ENCODE data around the gene ISYNA1. TPM values are rescaled to one million over a fixed set of nuclear protein-coding genes. Genes with fewer than 3 reads are reported as not detected.

The ISYNA1 gene
- total and polyA plus RNA-seq, 2 of the 8 experiments (the other 6 are each of a cell fraction or from before 2014, with no cell fraction given): 207 to 264 TPM

DNA sequence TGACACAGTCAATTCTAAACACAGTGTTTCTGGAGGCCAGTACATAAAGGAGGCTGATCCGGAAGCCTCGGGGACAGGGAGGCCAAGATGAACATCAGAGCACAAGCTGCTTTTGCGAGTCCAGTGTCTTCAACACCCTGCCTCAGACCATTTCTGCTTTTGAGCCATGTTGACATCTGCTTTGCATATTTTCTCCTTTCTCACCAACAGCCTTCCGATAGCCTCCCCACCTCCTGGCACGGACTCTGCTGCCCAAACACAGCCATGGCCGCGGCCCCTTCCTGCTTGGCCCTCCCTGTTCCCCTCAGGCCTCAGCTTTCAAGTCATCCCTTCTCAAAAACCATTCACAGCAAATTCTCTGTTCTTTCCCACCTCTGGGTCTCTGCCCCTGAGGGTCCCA is 44.1 kb downstream of the ISYNA1 start:
- no peak overlapping the region for H2BK5ac ChIP-seq (ENCODE audit: low read depth, low read length)
- no peak overlapping the region for H3K23ac ChIP-seq (ENCODE audit: insufficient read length)
- DNase-seq (ENCODE audit: low read depth in 1 of 2, low spot score in 2 of 2) (no peak), FAIRE-seq (no peak)
- ChIA-PET POLR2A (ENCODE audit: partially characterized antibody) (interaction anchor here (2.0 kb wide), 1 partner anchor 21 kb away, joined by 4 read pairs; no protein-coding TSS in a partner anchor), CTCF (ENCODE audit: partially characterized antibody) (interaction anchor here (0.8 to 10.4 kb wide), 6 partner anchors 20 to 116 kb away, joined by 3 to 177 read pairs (median 3); partner anchors contain the start of gene SSBP4)
- H3K4ac ChIP-seq (replicated peaks; ENCODE audit: insufficient read length, low read depth, low read length): no peak overlapping the region
- H2BK120ac ChIP-seq (replicated peaks; ENCODE audit: low read depth, low read length): no peak overlapping the region
- H2AK5ac ChIP-seq (ENCODE audit: low read depth, low read length): no peak overlapping the region
- TF ChIP-seq, protein P1, sequence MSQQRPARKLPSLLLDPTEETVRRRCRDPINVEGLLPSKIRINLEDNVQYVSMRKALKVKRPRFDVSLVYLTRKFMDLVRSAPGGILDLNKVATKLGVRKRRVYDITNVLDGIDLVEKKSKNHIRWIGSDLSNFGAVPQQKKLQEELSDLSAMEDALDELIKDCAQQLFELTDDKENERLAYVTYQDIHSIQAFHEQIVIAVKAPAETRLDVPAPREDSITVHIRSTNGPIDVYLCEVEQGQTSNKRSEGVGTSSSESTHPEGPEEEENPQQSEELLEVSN (IDR thresholded peaks at IDR 0.05): no peak
- no peak for TF ChIP-seq CHD2 (IDR thresholded peaks at IDR 0.05; ENCODE audit: low read length)
- no peak overlapping the region for H3K4me2 ChIP-seq (ENCODE audit: insufficient read depth in 1 of 2, low read depth in 2 of 2, low read length in 2 of 2)
- H3K9me3 ChIP-seq (ENCODE audit: insufficient read depth in 2 of 2, low read depth in 1 of 2, low read length in 1 of 2): no peaks in the 10 kb centered on the region
- H3K27me3 ChIP-seq (replicated peaks in 1 of 4; ENCODE audit: control insufficient read depth in 3 of 4, extremely low read depth in 1 of 4, insufficient read depth in 3 of 4, low read length in 3 of 4): peaks cover 0 to 9% (median 7%) of the 10 kb centered on the region in 4 experiments; a peak in 6 of 7 replicates
- no peak overlapping the region for H4K8ac ChIP-seq (ENCODE audit: extremely low read depth, insufficient read depth, low read length)
- H3K79me1 ChIP-seq (ENCODE audit: low read depth, low read length): no peaks in the 10 kb centered on the region
- H3K4me3 ChIP-seq (ENCODE audit: extremely low read depth in 1 of 4, insufficient read depth in 2 of 4, low read depth in 3 of 4, low read length in 4 of 4): no peak overlapping the region
- no peak overlapping the region for H4K5ac ChIP-seq (ENCODE audit: insufficient read length, low read depth, low read length)
- peaks cover 0 to 12% (median 4%) of the 10 kb centered on the region in 4 experiments; a peak in 5 of 7 replicates for H3K4me1 ChIP-seq (replicated peaks in 1 of 4; ENCODE audit: control insufficient read depth in 3 of 4, insufficient read depth in 4 of 4, low read length in 3 of 4)
- no peaks in the 10 kb centered on the region for H3K79me2 ChIP-seq (ENCODE audit: control insufficient read depth in 1 of 2, insufficient read depth in 2 of 2, low read length in 2 of 2)
- H2BK20ac ChIP-seq (ENCODE audit: low read length): 0 out of 2 replicates have a peak overlapping the region, but pooled peaks have one; percentile 4
- H3K23me2 ChIP-seq (ENCODE audit: low read depth, low read length): no peaks in the 10 kb centered on the region
- H3K18ac ChIP-seq (ENCODE audit: extremely low read depth, low read length): no peak overlapping the region
- H3K36me3 ChIP-seq (ENCODE audit: control insufficient read depth in 2 of 4, insufficient read depth in 4 of 4, low read length in 3 of 4): no peaks in the 10 kb centered on the region
- H2BK12ac ChIP-seq (ENCODE audit: low read depth, low read length): no peak overlapping the region
- H3K27ac ChIP-seq (ENCODE audit: low read depth, low read length): no peak overlapping the region
- H3K14ac ChIP-seq (ENCODE audit: insufficient read length): no peak overlapping the region
- no peak overlapping the region for H2AFZ ChIP-seq (ENCODE audit: low read length)
- H3K56ac ChIP-seq (replicated peaks; ENCODE audit: insufficient read length, low read depth, low read length): no peak overlapping the region
- H3K9ac ChIP-seq (replicated peaks in 1 of 4; ENCODE audit: extremely low read depth in 1 of 4, low read depth in 3 of 4, low read length in 3 of 4): no peak overlapping the region
- WGBS, 2 experiments (ENCODE audit: extremely low coverage in 1 of 2, insufficient coverage in 1 of 2, insufficient read length in 1 of 2, insufficient replicate concordance in 2 of 2, low coverage in 1 of 2, low lambda C conversion rate in 2 of 2, missing lambda C conversion rate in 1 of 2): 95% methylated on average over 7 of the region's 7 CpGs; no CpG with 5 or more reads in 1 of the 2 experiments
- H2BK15ac ChIP-seq (ENCODE audit: low read length): no peak overlapping the region
- no peaks in the 10 kb centered on the region for H4K20me1 ChIP-seq (replicated peaks in 1 of 2; ENCODE audit: control insufficient read depth in 1 of 2, insufficient read depth in 2 of 2, low read length in 2 of 2)
- H4K91ac ChIP-seq (replicated peaks; ENCODE audit: insufficient read length, low read length): no peak overlapping the region
